Measurements from ENCODE around the gene CAVIN4.

Gene CAVIN4, protein sequence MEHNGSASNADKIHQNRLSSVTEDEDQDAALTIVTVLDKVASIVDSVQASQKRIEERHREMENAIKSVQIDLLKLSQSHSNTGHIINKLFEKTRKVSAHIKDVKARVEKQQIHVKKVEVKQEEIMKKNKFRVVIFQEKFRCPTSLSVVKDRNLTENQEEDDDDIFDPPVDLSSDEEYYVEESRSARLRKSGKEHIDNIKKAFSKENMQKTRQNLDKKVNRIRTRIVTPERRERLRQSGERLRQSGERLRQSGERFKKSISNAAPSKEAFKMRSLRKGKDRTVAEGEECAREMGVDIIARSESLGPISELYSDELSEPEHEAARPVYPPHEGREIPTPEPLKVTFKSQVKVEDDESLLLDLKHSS

DNA sequence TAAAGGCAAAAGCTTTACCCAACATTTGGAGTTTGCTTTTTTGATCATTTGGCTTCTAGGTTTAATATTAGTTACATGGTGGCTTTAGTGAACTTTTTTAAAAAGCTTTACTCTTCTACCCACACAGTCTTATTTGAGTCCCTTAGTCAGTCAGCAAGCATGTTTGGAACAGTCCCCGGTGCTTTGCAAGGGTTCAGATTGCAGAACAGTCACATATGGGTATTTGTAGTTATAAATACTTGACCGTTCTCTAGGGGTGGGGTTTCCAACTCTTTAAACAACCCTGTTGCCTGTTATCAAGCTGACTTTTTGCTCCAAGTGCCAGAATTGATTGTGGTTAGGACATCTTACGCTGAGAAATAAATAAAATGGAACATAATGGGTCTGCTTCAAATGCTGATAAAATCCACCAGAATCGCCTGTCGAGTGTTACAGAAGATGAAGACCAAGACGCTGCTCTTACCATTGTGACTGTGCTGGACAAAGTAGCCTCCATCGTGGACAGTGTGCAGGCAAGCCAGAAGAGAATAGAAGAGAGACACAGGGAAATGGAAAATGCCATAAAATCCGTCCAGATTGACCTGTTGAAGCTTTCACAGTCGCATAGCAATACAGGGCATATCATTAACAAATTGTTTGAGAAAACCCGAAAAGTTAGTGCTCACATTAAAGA, at the start of gene CAVIN4:
Gene CAVIN4 (plus strand): TSS at position 304 of the 673 bp plus-strand sequence. CDS start 65 bp downstream, at position 369.
- no peak for DNase-seq (ENCODE audit: low read depth)

DNA sequence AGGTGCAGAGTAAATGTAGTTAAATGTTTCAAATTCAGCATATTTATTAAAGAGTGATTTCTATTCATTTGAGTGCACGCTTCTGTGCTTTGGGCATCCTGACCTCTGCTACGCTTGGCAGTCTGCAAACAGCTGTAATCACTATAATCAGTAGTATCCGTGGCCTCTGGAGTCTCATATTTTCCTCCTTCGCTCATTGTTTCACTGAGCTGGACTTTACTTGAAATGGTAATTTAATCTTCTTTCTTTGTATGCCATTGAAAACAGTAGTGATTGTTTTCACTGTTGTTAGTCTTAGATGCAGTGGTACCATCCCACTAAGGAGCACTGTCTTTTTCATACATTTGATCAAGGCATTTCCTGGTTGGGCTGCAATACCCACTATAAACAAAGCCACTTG, 43.5 kb upstream of the CAVIN4 start:
- no peak for DNase-seq (ENCODE audit: low read depth)

DNA sequence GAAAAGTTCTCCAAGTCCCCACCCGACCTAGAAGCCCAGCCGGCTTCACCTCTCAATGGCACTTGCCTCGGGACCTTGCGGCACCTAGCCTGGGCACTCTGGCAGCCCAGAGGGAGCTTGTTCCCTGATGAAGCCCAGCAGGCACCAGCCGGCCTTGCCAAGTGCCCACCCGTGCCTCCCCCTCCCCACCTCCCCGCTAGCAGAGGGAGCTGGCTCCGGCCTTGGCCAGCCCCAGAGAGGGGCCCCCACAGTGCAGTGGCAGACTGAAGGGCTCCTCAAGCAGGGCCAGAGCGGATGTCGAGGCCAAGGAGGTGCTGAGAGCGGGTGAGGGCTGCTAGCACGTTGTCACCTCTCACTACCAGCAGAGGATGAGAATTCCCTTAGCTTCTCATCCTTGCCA, 37.6 kb upstream of the CAVIN4 start:
- DNase-seq (ENCODE audit: low read depth) = no peak

DNA sequence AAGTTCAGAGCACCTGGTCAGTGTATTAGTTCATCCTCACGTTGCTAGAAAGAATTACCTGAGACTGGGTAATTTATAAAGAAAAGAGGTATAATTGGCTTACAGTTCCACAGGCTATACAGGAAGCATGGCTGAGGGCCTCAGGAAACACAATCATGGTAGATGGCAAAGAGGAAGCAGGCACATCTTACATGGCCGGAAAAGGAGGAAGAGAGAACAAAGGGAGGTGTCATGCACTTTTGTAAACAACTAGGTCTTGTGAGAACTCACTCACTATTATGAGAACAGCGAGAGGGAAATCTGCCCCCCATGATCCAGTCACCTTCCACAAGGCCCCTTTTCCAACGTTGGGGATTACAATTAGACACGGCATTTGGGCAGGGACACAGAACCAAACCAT, 28.8 kb upstream of the CAVIN4 start:
- no peak for DNase-seq (ENCODE audit: low read depth)

DNA sequence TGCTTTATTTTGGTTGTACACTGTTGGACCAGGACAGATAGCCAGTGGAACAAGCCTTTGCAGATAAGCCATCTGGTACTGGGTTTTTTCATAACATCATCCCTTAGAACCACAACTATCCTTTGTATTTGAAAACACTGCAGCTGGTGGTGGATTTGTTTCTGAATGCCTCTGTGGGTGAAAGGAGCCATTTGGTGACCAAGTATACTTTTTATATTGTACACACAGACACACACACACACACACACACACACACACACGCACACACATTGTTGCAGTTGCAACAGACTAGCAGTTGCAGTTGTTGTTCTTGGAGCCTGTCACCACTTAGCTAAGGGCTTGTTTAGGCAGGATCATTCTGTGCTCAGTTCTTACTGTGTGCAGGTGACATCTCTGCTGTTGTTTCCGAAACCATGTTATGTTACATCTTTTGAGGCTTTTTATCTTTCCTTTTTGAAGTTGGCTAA, 22.9 kb upstream of the CAVIN4 start:
- DNase-seq (ENCODE audit: low read depth) = no peak

DNA sequence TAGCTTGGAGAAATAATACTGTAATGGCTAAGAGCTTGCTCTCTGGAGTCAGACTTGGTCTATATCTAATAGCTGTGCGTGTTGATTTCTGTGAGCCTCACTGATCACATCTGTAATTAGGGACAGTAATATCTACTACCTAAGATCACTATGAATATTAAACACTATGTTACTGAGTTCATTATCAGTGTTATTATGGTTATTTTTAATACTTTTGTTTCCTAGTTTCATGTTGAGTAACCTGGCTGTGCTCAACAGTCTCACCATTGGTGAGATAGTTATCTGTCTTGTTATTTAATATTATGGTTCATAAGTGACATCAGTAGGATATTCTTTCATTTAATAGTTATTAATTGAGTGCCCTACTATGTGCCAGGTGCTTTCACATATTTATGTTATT, 22.4 kb upstream of the CAVIN4 start:
- no peak for DNase-seq (ENCODE audit: low read depth)

DNA sequence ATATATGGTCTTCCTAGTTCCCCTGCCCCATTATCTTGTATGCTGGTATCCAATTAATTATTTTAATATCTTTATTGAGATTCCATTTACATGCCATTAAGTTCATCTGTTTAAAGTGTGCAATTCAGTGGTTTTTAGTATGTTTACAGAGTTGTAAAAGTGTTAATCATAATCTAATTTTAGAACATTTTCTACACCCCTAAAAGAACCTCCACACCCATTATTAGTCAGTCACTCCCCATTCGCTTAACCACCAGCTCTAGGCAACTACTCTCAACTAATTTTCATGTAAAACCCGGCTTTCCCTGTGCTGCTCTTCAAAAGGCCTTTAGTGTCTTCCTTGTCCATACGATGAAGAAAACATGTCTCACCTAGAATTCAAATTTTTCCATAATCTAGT, 20.8 kb upstream of the CAVIN4 start:
- no peak for DNase-seq (ENCODE audit: low read depth)

DNA sequence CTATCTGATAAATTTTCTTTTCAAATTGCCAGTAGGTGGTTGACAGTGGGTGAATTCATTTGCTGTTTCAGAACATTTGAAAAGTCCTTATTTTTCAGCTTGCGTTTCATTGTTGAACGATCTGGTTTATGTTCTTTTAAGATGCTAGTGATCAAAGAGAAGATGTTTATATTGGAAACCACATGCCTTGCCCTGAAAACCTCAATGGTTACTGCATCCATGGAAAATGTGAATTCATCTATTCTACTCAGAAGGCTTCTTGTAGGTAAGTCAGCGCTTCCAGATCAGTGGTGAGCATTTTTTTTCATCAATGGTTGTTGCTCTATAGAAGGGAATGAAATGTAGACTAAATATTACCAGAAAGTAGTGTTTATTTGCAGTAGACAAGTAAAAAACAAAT, 16.6 kb upstream of the CAVIN4 start:
- no peak for DNase-seq (ENCODE audit: low read depth)

DNA sequence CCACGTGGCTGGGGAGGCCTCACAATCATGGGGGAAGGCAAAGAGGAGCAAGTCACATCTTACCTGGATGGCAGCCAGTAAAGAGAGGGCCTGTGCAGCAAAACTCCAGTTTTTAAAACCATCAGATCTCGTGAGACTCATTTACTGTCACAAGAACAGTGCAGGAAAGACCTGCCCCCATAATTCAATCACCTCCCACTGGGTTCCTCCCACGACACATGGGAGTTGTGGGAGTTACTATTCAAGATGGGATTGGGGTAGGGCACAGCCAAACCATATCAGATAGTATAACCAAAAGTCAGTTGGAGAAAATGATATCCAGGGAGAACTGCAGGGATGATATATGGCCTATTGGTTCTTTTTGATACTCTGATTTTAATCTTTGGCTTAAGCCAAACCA, 10.0 kb upstream of the CAVIN4 start:
- no peak for DNase-seq (ENCODE audit: low read depth)

DNA sequence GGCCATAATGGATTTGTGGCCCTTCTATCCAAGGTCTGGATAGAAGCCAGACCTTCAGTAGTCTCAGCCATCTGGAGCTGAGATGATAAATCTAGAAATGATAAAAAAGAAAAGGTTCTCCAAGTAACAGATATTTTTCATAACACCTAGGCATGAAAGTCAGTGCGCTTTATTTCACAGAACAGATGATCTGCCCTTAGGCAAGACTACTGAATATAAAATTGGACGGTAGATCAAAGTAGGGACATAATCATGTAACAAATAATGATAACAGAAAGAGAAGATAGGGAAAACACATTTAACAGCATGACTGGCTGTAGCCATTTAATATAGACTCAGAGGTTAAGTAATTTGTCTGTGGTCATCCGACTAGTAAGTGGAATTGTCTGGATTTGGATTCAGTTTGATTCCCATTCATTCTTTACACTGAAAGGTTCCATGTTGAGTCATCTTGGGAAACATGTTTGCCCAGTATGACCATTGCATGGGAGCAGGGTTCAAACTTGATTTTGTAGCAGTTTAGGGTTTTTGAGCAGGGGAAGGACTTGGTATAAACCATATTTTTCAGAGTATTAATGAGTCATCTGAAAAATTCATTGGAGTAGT, 4.1 kb upstream of the CAVIN4 start:
- DNase-seq (ENCODE audit: low read depth) = no peak

DNA sequence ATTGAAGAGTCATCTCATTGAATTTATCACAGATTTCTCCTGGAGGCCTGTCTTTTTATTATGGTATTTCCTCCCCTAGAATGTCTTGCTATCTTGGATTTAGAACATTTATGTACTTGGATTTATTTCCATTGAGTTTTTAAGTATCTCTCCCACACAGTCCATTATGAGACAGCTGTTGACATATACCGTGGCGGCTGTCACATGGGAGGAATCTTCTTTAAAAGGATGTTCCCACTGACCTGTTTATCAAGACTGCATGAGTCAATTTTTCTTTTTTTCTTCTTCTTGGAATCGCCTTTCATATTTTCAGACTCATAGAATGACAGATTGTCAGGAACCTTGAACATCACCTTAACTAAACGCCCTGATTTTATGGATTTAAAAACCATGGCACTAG, 2.9 kb upstream of the CAVIN4 start:
- no peak for DNase-seq (ENCODE audit: low read depth)

DNA sequence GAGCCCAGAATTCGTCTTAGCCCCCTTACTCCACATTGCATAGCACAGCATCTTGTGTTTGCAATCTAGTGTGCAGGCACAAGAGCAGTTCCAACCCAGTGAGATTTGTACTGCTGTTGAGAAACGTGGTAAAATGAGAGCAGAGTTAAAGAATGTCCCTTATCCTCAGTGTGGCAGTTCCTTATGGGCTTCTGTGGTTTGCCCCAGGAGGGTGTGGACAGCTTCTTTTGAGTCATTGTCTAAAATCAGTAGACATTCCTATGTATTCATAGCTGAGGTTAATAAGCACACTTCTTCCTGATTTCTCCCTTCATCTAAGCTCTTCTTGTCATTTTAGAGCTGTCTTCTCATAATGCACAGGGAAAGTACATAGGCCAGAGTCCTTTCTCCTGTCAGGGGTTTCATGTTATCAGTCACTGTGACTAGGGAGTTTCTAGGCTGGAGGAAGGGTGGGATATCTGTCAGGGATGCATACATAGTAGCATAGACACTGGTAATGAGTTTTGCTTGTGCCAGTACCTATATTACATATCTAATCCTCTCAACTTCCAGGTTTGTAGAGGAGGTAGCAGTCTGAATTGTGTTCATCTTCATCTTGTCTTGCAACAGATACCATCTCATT, 2.0 kb upstream of the CAVIN4 start:
- DNase-seq (ENCODE audit: low read depth) = no peak

DNA sequence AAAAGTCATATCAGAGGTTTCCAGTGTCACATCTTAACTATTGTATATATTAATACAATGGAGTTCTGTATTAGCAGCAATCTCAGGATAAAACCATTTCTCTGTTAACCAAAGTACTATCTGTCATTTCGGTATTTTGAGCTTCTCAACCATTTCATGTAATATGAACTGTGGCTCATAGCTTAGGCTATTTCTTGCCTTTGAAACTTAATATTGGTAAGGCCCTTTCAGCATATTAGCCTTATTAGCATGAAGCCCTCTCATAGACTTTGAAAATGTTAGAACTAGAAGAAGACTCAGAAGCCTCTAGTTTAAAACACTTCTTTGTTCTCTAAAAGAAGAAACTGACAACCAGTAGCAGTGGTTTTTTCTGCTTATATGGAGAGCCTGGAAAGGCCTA, 731 bp downstream of the CAVIN4 start:
- DNase-seq (ENCODE audit: low read depth) = no peak

DNA sequence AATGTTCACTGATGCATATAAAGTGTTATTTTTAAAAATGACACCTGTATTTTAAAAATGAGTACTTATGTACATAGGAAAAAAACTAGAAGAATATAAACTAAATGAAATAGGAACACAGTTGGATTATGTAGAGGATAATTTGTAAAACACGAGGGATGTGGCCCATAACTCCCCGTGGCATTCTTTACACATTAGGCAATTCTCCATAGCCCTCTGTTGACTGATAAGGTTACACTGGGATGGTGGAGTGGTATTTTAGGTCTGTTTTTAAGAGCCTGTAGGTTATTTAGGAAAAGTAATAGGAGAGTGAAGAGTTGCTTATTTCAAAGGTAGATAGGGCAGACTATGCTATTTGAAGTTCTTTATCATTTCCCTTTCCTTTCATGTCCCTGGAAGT, 1.8 kb downstream of the CAVIN4 start:
- DNase-seq (ENCODE audit: low read depth) = no peak

DNA sequence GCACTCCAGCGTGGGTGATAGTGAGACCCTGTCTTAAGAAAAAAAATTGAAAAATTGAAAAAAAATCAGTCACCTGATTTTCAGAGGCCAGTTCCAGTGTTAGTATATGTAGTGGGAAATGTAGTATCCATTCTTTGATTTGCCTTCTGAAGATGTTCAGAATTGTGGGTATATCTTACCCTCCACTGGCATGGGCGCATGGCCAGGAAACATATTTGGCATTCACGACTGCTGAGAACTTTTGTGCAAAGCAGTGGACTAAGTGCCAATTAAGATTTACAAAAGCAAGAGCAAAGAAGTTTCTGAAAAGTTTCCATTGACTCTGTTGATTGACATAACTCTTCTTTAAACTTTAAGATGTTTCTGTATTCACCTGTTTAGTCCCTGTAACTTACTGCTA, 2.4 kb downstream of the CAVIN4 start:
- no peak for DNase-seq (ENCODE audit: low read depth)

DNA sequence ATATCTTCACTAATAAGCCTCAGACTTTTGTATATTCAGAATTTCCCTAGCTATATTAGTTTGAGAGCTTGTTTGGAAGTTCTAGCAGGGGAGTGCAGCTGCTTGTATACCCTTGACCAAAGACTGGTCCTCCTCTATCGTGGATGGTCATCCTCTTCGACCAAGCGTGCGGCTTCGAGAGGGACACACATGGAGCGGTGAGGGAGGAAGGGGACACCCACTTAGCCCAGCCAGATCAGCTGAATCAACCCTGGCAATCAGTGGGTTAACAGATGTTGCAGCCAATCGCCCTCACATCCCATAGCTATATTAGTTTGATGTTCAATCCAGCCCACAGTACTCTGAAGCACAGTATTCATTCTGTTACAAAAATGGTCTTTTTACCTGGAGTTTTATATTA, 3.2 kb downstream of the CAVIN4 start:
- DNase-seq (ENCODE audit: low read depth) = no peak

DNA sequence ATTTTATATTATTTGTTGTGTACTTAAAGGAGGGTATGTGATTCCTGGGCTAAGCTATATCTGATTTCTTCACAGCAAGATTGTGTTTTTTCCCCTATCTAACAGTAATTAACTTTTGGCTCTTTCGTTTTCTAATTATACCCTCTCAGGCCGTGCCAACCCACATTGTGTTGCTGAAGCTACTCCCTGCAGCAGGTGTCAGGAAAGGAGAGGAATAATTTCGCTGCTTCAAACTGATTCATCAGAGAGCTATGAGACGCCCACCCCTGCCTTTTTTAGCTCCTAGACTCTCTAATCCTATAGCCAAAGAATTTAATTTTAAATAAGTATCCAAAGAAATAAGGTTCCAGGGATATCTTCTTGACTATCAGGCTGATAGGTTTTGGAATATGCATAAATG, 3.8 kb downstream of the CAVIN4 start:
- no peak for DNase-seq (ENCODE audit: low read depth)

DNA sequence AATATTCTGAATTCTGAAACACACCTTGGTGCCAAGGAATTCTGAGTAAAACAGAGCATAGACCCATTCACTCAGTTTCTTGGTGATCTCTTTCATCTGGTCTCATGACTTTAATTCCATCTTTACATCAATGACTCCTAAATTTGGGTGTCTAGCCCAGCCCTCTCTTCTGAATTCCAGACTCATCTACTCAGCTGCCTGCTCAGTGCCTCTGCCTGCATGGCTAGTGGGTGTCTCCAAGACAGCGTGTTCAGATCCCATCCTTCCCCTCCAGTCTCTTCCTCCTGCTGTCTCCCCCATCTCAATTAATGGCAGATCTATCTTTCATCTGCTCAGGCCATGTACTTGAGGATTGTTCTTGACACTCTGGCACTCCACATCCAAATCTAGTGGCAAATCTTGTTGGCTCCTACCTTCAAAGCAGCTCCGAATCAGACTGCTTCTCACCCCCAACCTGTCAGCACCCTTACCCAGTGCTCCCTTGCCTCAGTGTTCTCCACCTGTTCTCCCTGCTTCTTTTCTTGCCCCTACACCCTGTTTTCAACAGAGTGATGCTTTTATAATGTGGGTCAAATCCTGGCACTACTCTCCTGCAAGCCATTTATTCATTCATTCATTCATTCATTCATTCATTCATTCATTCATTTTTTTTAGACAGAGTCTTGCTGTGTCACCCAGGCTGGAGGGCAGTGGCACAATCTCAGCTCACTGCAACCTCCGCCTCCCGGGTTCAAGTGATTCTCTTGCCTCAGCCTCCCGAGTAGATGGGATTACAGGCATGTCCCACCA, 5.3 kb downstream of the CAVIN4 start:
- DNase-seq (ENCODE audit: low read depth) = no peak

DNA sequence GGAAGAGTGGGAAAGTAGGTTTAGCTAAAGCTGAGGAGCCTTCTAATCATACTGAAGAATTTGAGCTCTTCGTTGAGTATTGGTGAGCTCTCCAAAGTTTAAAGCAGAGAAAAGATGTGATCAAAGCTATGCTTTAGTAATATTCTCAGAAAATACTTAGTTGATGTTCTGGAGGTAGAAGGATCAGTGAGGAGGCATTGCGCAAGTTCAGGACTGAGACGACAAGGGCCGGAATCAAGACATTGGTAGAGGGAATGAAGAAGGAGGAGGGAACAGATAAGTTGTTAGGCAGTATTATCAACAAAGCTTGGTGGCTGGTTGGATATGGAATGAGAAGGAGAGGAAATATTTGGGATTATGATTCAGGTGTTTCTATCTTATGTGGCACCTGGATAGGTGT, 7.1 kb downstream of the CAVIN4 start:
- DNase-seq (ENCODE audit: low read depth) = no peak

DNA sequence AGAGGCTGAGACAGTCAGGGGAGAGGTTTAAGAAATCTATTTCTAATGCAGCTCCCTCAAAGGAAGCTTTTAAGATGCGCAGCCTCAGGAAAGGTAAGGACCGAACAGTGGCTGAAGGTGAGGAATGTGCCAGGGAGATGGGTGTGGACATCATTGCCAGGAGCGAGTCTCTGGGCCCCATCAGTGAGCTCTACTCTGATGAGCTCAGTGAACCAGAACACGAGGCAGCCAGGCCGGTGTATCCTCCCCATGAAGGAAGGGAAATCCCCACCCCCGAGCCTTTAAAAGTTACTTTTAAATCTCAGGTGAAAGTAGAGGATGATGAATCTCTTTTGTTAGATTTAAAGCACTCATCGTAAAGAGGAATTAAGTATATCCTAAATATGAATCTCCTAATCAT, 8.2 kb downstream of the CAVIN4 start:
- no peak for DNase-seq (ENCODE audit: low read depth)

DNA sequence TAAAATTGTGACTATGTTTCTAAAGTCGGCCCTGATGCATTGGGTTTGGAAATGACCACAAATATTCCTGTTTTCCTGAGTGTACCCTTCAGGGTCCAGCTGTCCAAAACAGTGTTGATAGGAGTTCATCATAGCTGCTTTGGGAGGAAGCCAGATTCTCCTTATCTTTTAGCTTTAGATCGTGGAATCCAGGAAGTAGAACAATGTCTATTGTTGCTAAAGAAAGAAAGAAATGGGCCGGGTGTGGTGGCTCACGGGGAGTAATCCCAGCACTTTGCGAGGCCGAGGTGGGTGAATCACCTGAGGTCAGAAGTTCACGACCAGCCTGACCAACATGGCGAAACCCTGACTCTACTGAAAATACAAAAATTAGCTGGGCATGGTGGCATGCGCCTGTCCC, 9.5 kb downstream of the CAVIN4 start:
- no peak for DNase-seq (ENCODE audit: low read depth)

DNA sequence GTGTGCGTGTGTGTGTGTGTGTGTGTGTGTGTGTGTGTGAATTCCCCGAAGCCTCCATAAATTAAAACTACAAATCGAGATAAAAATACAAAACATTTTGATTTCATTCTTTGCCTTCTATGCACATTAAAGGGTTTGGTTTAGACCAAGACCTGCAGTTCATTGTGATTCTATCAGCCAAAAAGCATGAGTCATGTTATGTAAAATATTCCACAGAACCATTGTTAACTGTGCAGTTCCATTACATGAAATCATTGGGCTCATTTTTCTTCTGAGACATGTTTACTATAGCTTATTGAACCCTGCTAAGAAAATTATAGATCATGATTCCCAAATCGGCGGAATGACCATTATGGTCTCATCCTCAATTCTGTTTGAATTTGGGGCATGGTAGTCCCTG, 11.7 kb downstream of the CAVIN4 start:
- DNase-seq (ENCODE audit: low read depth) = no peak

Measured in activated T-cell treated with anti-CD3 and anti-CD28 coated beads for 48 hours (primary cell).